ENCODE measurements around the gene PLEKHG3. TPM values are rescaled to one million over a fixed set of nuclear protein-coding genes. Genes with fewer than 3 reads are reported as not detected.
A peak's percentile ranks its signal among the peaks of the same experiment; 100 is the strongest.

Gene PLEKHG3
- total and polyA plus RNA-seq, 7 donors: 1.9 to 8.2 (median 5.2) TPM

- peak overlapping the region; percentile 56 for H3K27ac ChIP-seq
- peaks cover 54% of the 10 kb centered on the region for H3K4me1 ChIP-seq
- peaks cover 0 to 44% of the 10 kb centered on the region in 2 donors for H3K36me3 ChIP-seq (ENCODE audit: insufficient read depth in 1 of 2, low read depth in 1 of 2)
- no peak overlapping the region for H3K4me3 ChIP-seq
- WGBS, 3 donors: 55 to 100% (median 81%) methylated on average over 2 to 3 of the region's 3 CpGs
- H3K9me3 ChIP-seq: no peaks in the 10 kb centered on the region
- intact Hi-C loops (cut with DNase I): no loop called here
- DNase-seq (no peak), ATAC-seq (no peak)
- H3K27me3 ChIP-seq (ENCODE audit: insufficient read depth in 3 of 3, low read length in 2 of 3): no peaks in the 10 kb centered on the region
- TF ChIP-seq CTCF (IDR thresholded peaks at IDR 0.05): no peak
These were observed 53.4 kb downstream of the PLEKHG3 start for GRCh38 chr14:64757601-64758000.

DNA sequence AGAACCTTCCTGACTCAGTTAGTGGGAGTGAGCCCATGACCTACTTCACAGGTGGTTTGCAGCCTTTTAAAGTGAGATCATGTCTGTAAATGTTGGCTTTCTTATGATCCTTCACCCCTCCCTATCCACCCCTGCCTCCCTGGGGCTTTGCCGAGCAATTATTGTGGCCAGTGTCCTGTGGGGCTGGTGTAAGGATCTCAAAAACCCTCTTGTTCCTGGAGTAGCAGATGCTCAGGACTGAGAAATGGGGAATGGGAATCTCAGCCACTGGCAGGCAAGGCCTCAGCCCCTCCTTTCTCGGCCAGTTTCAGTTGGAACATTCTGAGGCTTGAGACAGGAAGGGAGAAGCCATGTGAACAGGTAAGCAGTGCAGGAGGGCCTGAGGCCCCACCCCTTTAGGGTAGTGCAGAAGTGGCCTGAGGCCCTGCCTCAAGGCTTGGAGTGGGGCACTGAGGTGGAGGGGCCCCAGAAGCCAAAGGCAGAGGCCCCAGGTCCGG lies 53.8 kb downstream of the PLEKHG3 start:
- no peak for TF ChIP-seq CTCF (IDR thresholded peaks at IDR 0.05)
- ATAC-seq: peak in 1 of 4 donors; percentile 20
- Histone ChIP-seq H3K36me3 (ENCODE audit: insufficient read depth in 1 of 2, low read depth in 1 of 2) (peaks cover 0 to 40% of the 10 kb centered on the region in 2 donors), H3K9me3 (no peaks in the 10 kb centered on the region), H3K27ac (peak overlapping the region; percentile 56), H3K4me1 (peaks cover 58% of the 10 kb centered on the region), H3K27me3 (ENCODE audit: insufficient read depth in 3 of 3, low read length in 2 of 3) (no peaks in the 10 kb centered on the region), H3K4me3 (no peak overlapping the region)
- 63 to 82% (median 64%) methylated on average over 3 of the region's 3 CpGs for WGBS, 3 donors
- intact Hi-C loops (cut with DNase I): no loop called here
- peak in 1 of 2 donors; percentile 39 for DNase-seq

- H3K9me3 ChIP-seq: no peaks in the 10 kb centered on the region
- no peak for TF ChIP-seq CTCF (IDR thresholded peaks at IDR 0.05)
- intact Hi-C loops (cut with DNase I): no loop called here
- no peak overlapping the region for H3K4me3 ChIP-seq
- H3K27ac ChIP-seq: no peak overlapping the region
- no peaks in the 10 kb centered on the region for H3K27me3 ChIP-seq (ENCODE audit: insufficient read depth in 3 of 3, low read length in 2 of 3)
- peaks cover 0 to 40% of the 10 kb centered on the region in 2 donors for H3K36me3 ChIP-seq (ENCODE audit: insufficient read depth in 1 of 2, low read depth in 1 of 2)
- WGBS, 3 donors: 52 to 78% (median 62%) methylated on average over 7 of the region's 7 CpGs
- H3K4me1 ChIP-seq: peaks cover 59% of the 10 kb centered on the region
- DNase-seq (peak; percentile 25 to 45), ATAC-seq (no peak)
These were observed 54.7 kb downstream of the PLEKHG3 start for GRCh38 chr14:64758691-64759554.

DNA sequence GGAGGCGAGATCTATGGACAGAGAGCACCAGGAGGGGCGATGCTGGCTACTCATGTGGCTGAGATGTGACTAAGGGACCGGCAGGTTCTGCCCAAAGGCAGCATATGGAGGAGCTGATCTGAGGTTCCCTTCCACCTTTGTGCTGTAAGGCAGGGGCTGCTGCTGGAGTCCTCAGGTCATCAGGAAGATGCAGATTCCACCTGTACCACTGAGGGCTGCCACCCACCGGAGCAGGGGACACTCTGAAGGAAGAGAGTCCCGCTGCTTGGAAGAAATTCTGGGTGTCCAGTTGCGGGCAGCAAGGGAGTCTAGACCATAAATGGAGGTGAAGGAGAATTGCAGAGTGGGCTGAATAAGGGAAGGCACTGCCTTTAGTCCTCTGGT lies 55.3 kb downstream of the PLEKHG3 start:
- Histone ChIP-seq H3K27me3 (ENCODE audit: insufficient read depth in 3 of 3, low read length in 2 of 3) (no peaks in the 10 kb centered on the region), H3K4me1 (peaks cover 59% of the 10 kb centered on the region), H3K4me3 (no peak overlapping the region), H3K36me3 (ENCODE audit: insufficient read depth in 1 of 2, low read depth in 1 of 2) (peaks cover 0 to 40% of the 10 kb centered on the region in 2 donors), H3K9me3 (no peaks in the 10 kb centered on the region), H3K27ac (no peak overlapping the region)
- ATAC-seq (no peak), DNase-seq (no peak)
- no peak for TF ChIP-seq CTCF (IDR thresholded peaks at IDR 0.05)
- 94 to 99% (median 96%) methylated on average over 6 of the region's 6 CpGs for WGBS, 3 donors
- intact Hi-C loops (cut with DNase I): no loop called here
